GM18505 (cell line): ENCODE results near the gene JMJD8.

ENCODE experiments used
- ATAC-seq: cut with Tn5 transposase; IDR thresholded peaks from one replicate; pipeline ENCODE4 v1.9.1; 2021; ENCODE audit not compliant: unreplicated experiment
- POLR2A ChIP-seq: IDR thresholded peaks from 4 replicates; pipeline ENCODE4 v1.6.1; 2011; ENCODE audit warnings: borderline replicate concordance; ENCODE audit not compliant: insufficient read depth, insufficient read length; ENCODE audit errors: extremely low read depth

JMJD8 gene

GRCh38 chr16:652454-653305 lies 31.5 kb downstream of the JMJD8 start:
- no peak for ATAC-seq
- no peak for TF ChIP-seq POLR2A

- ATAC-seq, result no peak
- no peak for TF ChIP-seq POLR2A
Measured at GRCh38 chr16:651844-652243, 32.3 kb downstream of the JMJD8 start.

GRCh38 chr16:649631-650030 lies 34.5 kb downstream of the JMJD8 start:
- ATAC-seq, result peak; percentile 13
- TF ChIP-seq POLR2A, result no peak

- peak; percentile 10 for TF ChIP-seq POLR2A
- peak; percentile 71 for ATAC-seq
Measured at GRCh38 chr16:648781-649589, 35.1 kb downstream of the JMJD8 start, which contains the start of gene WDR90. Gene WDR90, plus strand, starts transcription at chr16:649365. Its CDS starts 52 bp downstream, at chr16:649417.

GRCh38 chr16:648071-648780 lies 35.9 kb downstream of the JMJD8 start:
- TF ChIP-seq POLR2A, result peak; percentile 41
- ATAC-seq, result no peak

GRCh38 chr16:647173-647902 lies 36.8 kb downstream of the JMJD8 start:
- ATAC-seq, result no peak
- no peak for TF ChIP-seq POLR2A

- ATAC-seq, result no peak
- TF ChIP-seq POLR2A, result no peak
Measured at GRCh38 chr16:646679-647172, 37.4 kb downstream of the JMJD8 start.

- TF ChIP-seq POLR2A, result no peak
- no peak for ATAC-seq
Measured at GRCh38 chr16:645852-646678, 38.1 kb downstream of the JMJD8 start.

- ATAC-seq, result no peak
- TF ChIP-seq POLR2A, result no peak
Measured at GRCh38 chr16:644556-644955, 39.6 kb downstream of the JMJD8 start.

GRCh38 chr16:643050-643368 lies 41.1 kb downstream of the JMJD8 start:
- TF ChIP-seq POLR2A, result no peak
- ATAC-seq, result no peak

- peak; percentile 41 for ATAC-seq
- TF ChIP-seq POLR2A, result peak; percentile 38
Measured at GRCh38 chr16:642189-643049, 41.7 kb downstream of the JMJD8 start.
